ENCODE data around the gene FTSJ1. TPM values are rescaled to one million over a fixed set of nuclear protein-coding genes. Genes with fewer than 3 reads are reported as not detected.

The FTSJ1 gene
- total and polyA plus RNA-seq, 2 of the 4 experiments (the other 2 are of a cell fraction), result 50.8 to 59.9 TPM

DNA sequence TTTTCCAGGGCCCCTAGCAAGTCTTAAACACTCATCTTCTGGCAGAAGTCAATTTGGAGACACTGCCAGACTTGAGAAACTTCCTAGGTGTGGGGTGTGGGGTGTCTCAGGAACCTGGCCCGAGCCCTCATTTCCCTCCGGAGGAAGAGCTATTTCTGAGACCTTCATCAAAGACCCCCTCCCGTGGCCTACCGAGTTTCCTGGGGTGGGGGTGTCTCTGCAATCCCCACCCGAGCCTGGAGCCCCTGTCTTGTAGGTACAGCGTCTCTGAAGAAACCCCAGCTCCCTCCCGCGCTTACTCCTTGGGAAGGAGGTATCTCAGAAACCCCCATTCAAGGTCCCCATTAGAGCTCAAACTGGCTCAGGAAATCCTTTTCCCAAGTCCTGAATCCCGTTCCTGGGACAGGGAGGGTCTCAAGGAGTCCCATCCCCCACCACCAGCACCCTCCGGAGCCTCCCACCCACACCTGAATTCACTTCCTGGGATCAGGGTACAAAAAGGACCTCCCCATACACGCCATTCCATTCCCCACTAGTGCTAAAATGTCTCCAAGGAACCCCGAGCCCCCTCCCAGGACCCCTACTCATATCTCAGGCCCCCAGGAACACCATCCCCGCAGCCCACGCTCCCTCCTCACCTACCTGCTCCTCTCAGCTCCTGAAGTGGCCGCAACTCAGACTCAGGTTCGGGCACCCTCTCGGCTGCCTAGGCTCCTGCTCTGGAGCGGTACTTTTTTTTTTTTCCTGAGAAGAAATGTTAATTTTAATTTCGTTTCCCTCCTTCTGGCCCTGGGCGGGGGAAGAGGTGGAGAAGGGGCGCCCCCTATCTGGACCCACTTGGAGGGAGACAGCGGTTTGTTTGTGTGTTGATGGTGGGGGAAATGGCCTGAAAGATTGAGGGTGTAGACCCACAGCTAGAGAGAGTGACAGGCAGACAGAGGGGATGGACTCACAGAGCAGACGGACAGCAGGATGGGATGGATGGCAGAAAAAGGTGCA, 7.0 kb upstream of the FTSJ1 start:
- Histone ChIP-seq H2AK9ac (replicated peaks; ENCODE audit: low read depth, low read length, poor library complexity) (no peak overlapping the region), H3K18ac (ENCODE audit: low read depth, low read length) (no peak overlapping the region), H4K5ac (ENCODE audit: low read depth, low read length) (no peak overlapping the region), H3K4ac (ENCODE audit: low read depth, low read length) (no peak overlapping the region), H2BK5ac (ENCODE audit: low read depth, low read length, poor library complexity, severe bottlenecking) (no peak overlapping the region), H4K91ac (ENCODE audit: insufficient read depth, low read depth, low read length) (peak overlapping the region; percentile 32; the same call in 1 of the 2 replicates), H3K9me1 (ENCODE audit: insufficient read depth, low read length) (peaks cover 5% of the 10 kb centered on the region; the same call in 1 of the 2 replicates), H4K20me1 (ENCODE audit: insufficient read depth, low read length) (no peaks in the 10 kb centered on the region), H3K27me3 (ENCODE audit: control insufficient read depth, insufficient read depth, low read length) (peaks cover 4% of the 10 kb centered on the region; the same call in 1 of the 2 replicates), H3K4me1 (ENCODE audit: control insufficient read depth, insufficient read depth, low read length) (peaks cover 12% of the 10 kb centered on the region; the same call in 1 of the 2 replicates), H3K9me3 (ENCODE audit: control insufficient read depth, insufficient read depth, low read length) (no peaks in the 10 kb centered on the region), H3K79me1 (ENCODE audit: low read depth in 1 of 2, low read length in 2 of 2) (no peaks in the 10 kb centered on the region), H3K14ac (replicated peaks; ENCODE audit: low read depth, low read length) (no peak overlapping the region), H3K4me3 (ENCODE audit: insufficient read depth, low read depth, low read length) (no peak overlapping the region), H3K4me2 (ENCODE audit: low read depth, low read length) (no peak overlapping the region; the same call in 1 of the 2 replicates), H3K36me3 (ENCODE audit: control insufficient read depth, insufficient read depth, low read length) (no peaks in the 10 kb centered on the region), H2BK120ac (ENCODE audit: low read depth, low read length) (no peak overlapping the region), H3K9ac (ENCODE audit: low read depth, low read length) (no peak overlapping the region), H4K8ac (ENCODE audit: low read depth in 2 of 2, low read length in 2 of 2) (no peak overlapping the region; a peak in 2 of 4 replicates), H3K56ac (ENCODE audit: extremely low read depth, insufficient read depth, low read length) (no peak overlapping the region), H2BK20ac (ENCODE audit: low read depth, low read length) (no peak overlapping the region), H2BK15ac (ENCODE audit: low read depth, low read length) (no peak overlapping the region), H2AK5ac (ENCODE audit: low read depth, low read length) (no peak overlapping the region; the same call in 1 of the 2 replicates), H3K23ac (ENCODE audit: low read depth, low read length) (no peak overlapping the region), H2AFZ (replicated peaks; ENCODE audit: low read length, poor library complexity) (peak overlapping the region; percentile 34), H3K27ac (ENCODE audit: insufficient read depth, low read length) (no peak overlapping the region)
- DNase-seq (no peak), ATAC-seq (ENCODE audit: low read depth) (no peak)
- in situ Hi-C loops (cut with MboI; ENCODE audit: low sequenced_read_pairs), result no loop called here
- 31% methylated on average over 3 of the region's 23 CpGs; no CpG with 5 or more reads in 1 of the 2 experiments for WGBS, 2 experiments (ENCODE audit: extremely low coverage in 2 of 2, insufficient read length in 1 of 2)
- BruUV-seq (replicated peaks), result no TSS peak
- intact Hi-C loops (cut with micrococcal nuclease), result no loop called here
- POLR2A ChIA-PET (ENCODE audit: unreplicated experiment), result no interaction called here
- dilution Hi-C loops (cut with HindIII; ENCODE audit: low sequenced_read_pairs, unreplicated experiment), result no loop called here
- CTCF ChIA-PET, result interaction anchor here (0.5 to 0.6 kb wide), 2 partner anchors 18 to 25 kb away, joined by 3 to 4 read pairs; no protein-coding TSS in a partner anchor
- TF ChIP-seq POLR2A (IDR thresholded peaks at IDR 0.05; ENCODE audit: low read depth, low read length), result no peak
- TF ChIP-seq BHLHE40 (IDR thresholded peaks at IDR 0.05; ENCODE audit: low read depth, low read length), result no peak
- no peak for TF ChIP-seq CHD1 (IDR thresholded peaks at IDR 0.05; ENCODE audit: low read depth, low read length)
- TF ChIP-seq, protein P1, sequence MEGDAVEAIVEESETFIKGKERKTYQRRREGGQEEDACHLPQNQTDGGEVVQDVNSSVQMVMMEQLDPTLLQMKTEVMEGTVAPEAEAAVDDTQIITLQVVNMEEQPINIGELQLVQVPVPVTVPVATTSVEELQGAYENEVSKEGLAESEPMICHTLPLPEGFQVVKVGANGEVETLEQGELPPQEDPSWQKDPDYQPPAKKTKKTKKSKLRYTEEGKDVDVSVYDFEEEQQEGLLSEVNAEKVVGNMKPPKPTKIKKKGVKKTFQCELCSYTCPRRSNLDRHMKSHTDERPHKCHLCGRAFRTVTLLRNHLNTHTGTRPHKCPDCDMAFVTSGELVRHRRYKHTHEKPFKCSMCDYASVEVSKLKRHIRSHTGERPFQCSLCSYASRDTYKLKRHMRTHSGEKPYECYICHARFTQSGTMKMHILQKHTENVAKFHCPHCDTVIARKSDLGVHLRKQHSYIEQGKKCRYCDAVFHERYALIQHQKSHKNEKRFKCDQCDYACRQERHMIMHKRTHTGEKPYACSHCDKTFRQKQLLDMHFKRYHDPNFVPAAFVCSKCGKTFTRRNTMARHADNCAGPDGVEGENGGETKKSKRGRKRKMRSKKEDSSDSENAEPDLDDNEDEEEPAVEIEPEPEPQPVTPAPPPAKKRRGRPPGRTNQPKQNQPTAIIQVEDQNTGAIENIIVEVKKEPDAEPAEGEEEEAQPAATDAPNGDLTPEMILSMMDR (conservative IDR thresholded peaks at IDR 0.05; ENCODE audit: low read depth, low read length), result no peak
- no peak for TF ChIP-seq MXI1 (IDR thresholded peaks at IDR 0.05; ENCODE audit: borderline replicate concordance, low read depth, low read length)
- no peak for TF ChIP-seq CEBPB (IDR thresholded peaks at IDR 0.05; ENCODE audit: low read depth, low read length)
- no peak for TF ChIP-seq RAD21 (IDR thresholded peaks at IDR 0.05; ENCODE audit: low read length)
- TF ChIP-seq, protein P2, sequence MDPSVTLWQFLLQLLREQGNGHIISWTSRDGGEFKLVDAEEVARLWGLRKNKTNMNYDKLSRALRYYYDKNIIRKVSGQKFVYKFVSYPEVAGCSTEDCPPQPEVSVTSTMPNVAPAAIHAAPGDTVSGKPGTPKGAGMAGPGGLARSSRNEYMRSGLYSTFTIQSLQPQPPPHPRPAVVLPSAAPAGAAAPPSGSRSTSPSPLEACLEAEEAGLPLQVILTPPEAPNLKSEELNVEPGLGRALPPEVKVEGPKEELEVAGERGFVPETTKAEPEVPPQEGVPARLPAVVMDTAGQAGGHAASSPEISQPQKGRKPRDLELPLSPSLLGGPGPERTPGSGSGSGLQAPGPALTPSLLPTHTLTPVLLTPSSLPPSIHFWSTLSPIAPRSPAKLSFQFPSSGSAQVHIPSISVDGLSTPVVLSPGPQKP (IDR thresholded peaks at IDR 0.05; ENCODE audit: borderline replicate concordance, low read depth, low read length), result no peak
- TF ChIP-seq USF2 (IDR thresholded peaks at IDR 0.05; ENCODE audit: low read depth, low read length), result no peak
- no peak for TF ChIP-seq MAZ (IDR thresholded peaks at IDR 0.05; ENCODE audit: borderline replicate concordance, low read depth, low read length)
- no peak for TF ChIP-seq NFE2L2 (IDR thresholded peaks at IDR 0.05; ENCODE audit: low read depth, low read length)
- TF ChIP-seq MAFK (IDR thresholded peaks at IDR 0.05; ENCODE audit: low read depth, low read length), result no peak
- no peak for TF ChIP-seq RFX5 (IDR thresholded peaks at IDR 0.05; ENCODE audit: low read depth, low read length)
